HCT116 (cell line): ENCODE data around the gene PCDHGB2. TPM values are rescaled to one million over a fixed set of nuclear protein-coding genes. Genes with fewer than 3 reads are reported as not detected.

Experiments used
- ATAC-seq: fragments of 200-7000 bp; cut with Tn5 transposase; 2 replicates; pipeline ENCODE4 v1.9.1; 2020; ENCODE audit warnings: mild to moderate bottlenecking, moderate library complexity
- BruUV-seq: library from RNA; stranded (reverse); fragments of 400-500 nt; replicated peaks from 2 replicates; lab custom pipeline; 2021; lab: Mats Ljungman, UMichigan
- CTCF ChIA-PET: fragments of 300-600 bp; sonication (Branson Sonifier 250); formaldehyde crosslinking; loops from one replicate; lab custom pipeline; 2021; ENCODE audit warnings: antibody characterized with exemption; lab: Charles Lee
- POLR2A ChIA-PET: fragments of 300-600, 350-600 bp; sonication (Branson Sonifier 250); formaldehyde crosslinking; loops from one replicate; lab custom pipeline; 2021; ENCODE audit warnings: antibody characterized with exemption; lab: Charles Lee
- RAD21 ChIA-PET, 2 experiments: fragments of 300-600 bp; sonication (Branson Sonifier 250); formaldehyde crosslinking; loops; one replicate each; lab custom pipeline; 2023; ENCODE audit warnings: low total read pairs in 2 of 2; ENCODE audit not compliant: uncharacterized antibody in 2 of 2, unreplicated experiment in 2 of 2, low non-redundant PET in 1 of 2; lab: Charles Lee
- DNase-seq: peaks from one replicate; pipeline ENCODE4 v3.0.0-alpha.2; 2010; ENCODE audit warnings: low read depth, low spot score
- H2AFZ ChIP-seq: fragments of 200-600 bp; shearing (Covaris generic), sonication (generic); 2 replicates; pipeline ENCODE4 v1.6.1; 2017; ENCODE audit warnings: low read depth, mixed run types, mixed read lengths, antibody characterized with exemption, low read length; ENCODE audit not compliant: poor library complexity, severe bottlenecking
- H3K27ac ChIP-seq: 2 replicates; pipeline ENCODE4 v1.5.1; 2012; ENCODE audit warnings: low read depth, low read length
- H3K27me3 ChIP-seq: fragments of 200-600 bp; sonication (generic); 2 replicates; pipeline ENCODE4 v1.6.1; 2016; ENCODE audit warnings: mixed run types, low read length, mixed read lengths; ENCODE audit not compliant: insufficient read depth
- H3K36me3 ChIP-seq, 2 experiments: fragments of 200-500 bp in 1 of 2; fragments of 200-600 bp in 1 of 2; sonication (Bioruptor generic) in 1 of 2; sonication (generic) in 1 of 2; 2 replicates each; pipeline versions ENCODE4 v1.5.1 to v1.6.1; 2014 to 2016; ENCODE audit warnings: low read length in 2 of 2, inconsistent platforms in 1 of 2, mixed read lengths in 1 of 2, mixed run types in 1 of 2; ENCODE audit not compliant: insufficient read depth in 2 of 2, control insufficient read depth in 1 of 2
- H3K4me1 ChIP-seq, 2 experiments: fragments of 200-600 bp in 1 of 2; sonication (generic) in 1 of 2; 2 replicates each; pipeline versions ENCODE4 v1.5.1 to v1.6.1; 2012 to 2017; ENCODE audit warnings: low read length in 2 of 2, inconsistent platforms in 1 of 2, mild to moderate bottlenecking in 1 of 2, mixed read lengths in 1 of 2, mixed run types in 1 of 2, moderate library complexity in 1 of 2; ENCODE audit not compliant: insufficient read depth in 2 of 2, control insufficient read depth in 1 of 2
- H3K4me2 ChIP-seq: fragments of 200-600 bp; sonication (generic); 2 replicates; pipeline ENCODE4 v1.6.1; 2017; ENCODE audit warnings: mixed run types, low read length, mixed read lengths
- H3K4me3 ChIP-seq, 2 experiments: fragments of 200-600 bp in 1 of 2; sonication (generic) in 1 of 2; replicated peaks in 1 of 2; 2 replicates each; pipeline ENCODE4 v1.5.1; 2011 to 2016; ENCODE audit warnings: low read length in 2 of 2, control low read depth in 1 of 2, low read depth in 1 of 2, mild to moderate bottlenecking in 1 of 2, mixed read lengths in 1 of 2, mixed run types in 1 of 2
- H3K79me2 ChIP-seq: fragments of 200-600 bp; sonication (generic); 2 replicates; pipeline ENCODE4 v1.6.1; 2017; ENCODE audit warnings: mild to moderate bottlenecking, mixed run types, low read length, moderate library complexity, mixed read lengths; ENCODE audit not compliant: insufficient read depth
- H3K9ac ChIP-seq: fragments of 200-600 bp; sonication (generic); 2 replicates; pipeline ENCODE4 v1.6.1; 2016; ENCODE audit warnings: low read length, mixed read lengths
- H3K9me2 ChIP-seq: fragments of 200-600 bp; sonication (generic), shearing (Covaris generic); 2 replicates; pipeline ENCODE4 v1.6.1; 2017; ENCODE audit warnings: mixed run types, mild to moderate bottlenecking, moderate library complexity; ENCODE audit not compliant: insufficient read depth
- H3K9me3 ChIP-seq, 2 experiments: fragments of 200-500 bp in 1 of 2; fragments of 200-600 bp in 1 of 2; sonication (Bioruptor generic) in 1 of 2; sonication (generic) in 1 of 2; 2 replicates each; pipeline ENCODE4 v1.6.1; 2014 to 2017; ENCODE audit warnings: low read length in 2 of 2, mixed read lengths in 2 of 2, inconsistent platforms in 1 of 2, low read depth in 1 of 2, mild to moderate bottlenecking in 1 of 2, mixed run types in 1 of 2, moderate library complexity in 1 of 2; ENCODE audit not compliant: control insufficient read depth in 1 of 2, insufficient read depth in 1 of 2
- H4K20me1 ChIP-seq: fragments of 200-600 bp; sonication (generic), shearing (Covaris generic); 2 replicates; pipeline ENCODE4 v1.6.1; 2017; ENCODE audit warnings: mixed run types, mild to moderate bottlenecking, moderate library complexity; ENCODE audit not compliant: insufficient read depth
- CBX3 ChIP-seq: IDR thresholded peaks from 2 replicates; pipeline ENCODE4 v1.6.1; 2012; ENCODE audit warnings: low read depth
- CEBPB ChIP-seq: IDR thresholded peaks from 2 replicates; pipeline ENCODE4 v1.6.1; 2012; ENCODE audit warnings: low read depth
- ELF1 ChIP-seq: IDR thresholded peaks from 2 replicates; pipeline ENCODE4 v1.6.1; 2012; ENCODE audit warnings: low read depth, borderline replicate concordance
- EZH2 ChIP-seq: fragments of 200-600 bp; sonication (generic); IDR thresholded peaks from 2 replicates; pipeline ENCODE4 v1.6.1; 2017; ENCODE audit warnings: antibody characterized with exemption, mixed run types
- EZH2phosphoT487 ChIP-seq: fragments of 200-600 bp; IDR thresholded peaks from 2 replicates; pipeline ENCODE4 v1.6.1; 2018; ENCODE audit warnings: antibody characterized with exemption, borderline replicate concordance
- FOSL1 ChIP-seq: IDR thresholded peaks from 2 replicates; pipeline ENCODE4 v1.6.1; 2012; ENCODE audit warnings: low read depth
- JUND ChIP-seq: IDR thresholded peaks from 2 replicates; pipeline ENCODE4 v1.6.1; 2012
- POLR2AphosphoS5 ChIP-seq: IDR thresholded peaks from 2 replicates; pipeline ENCODE4 v1.6.1; 2011; ENCODE audit warnings: mild to moderate bottlenecking, low read depth, low read length, moderate library complexity
- RAD21 ChIP-seq: IDR thresholded peaks from 2 replicates; pipeline ENCODE4 v1.6.1; 2012; ENCODE audit warnings: low read depth, mild to moderate bottlenecking
- REST ChIP-seq: IDR thresholded peaks from 2 replicates; pipeline ENCODE4 v1.6.1; 2012; ENCODE audit warnings: low read depth
- SRF ChIP-seq: IDR thresholded peaks from 2 replicates; pipeline ENCODE4 v1.6.1; 2012; ENCODE audit warnings: low read depth
- TCF7L2 ChIP-seq: IDR thresholded peaks from 2 replicates; pipeline ENCODE4 v1.7.0; 2011; ENCODE audit warnings: borderline replicate concordance, inconsistent platforms; ENCODE audit not compliant: insufficient read depth, insufficient read length; ENCODE audit errors: extremely low read depth
- ZBTB33 ChIP-seq: IDR thresholded peaks from 2 replicates; pipeline ENCODE4 v1.6.1; 2011; ENCODE audit warnings: mild to moderate bottlenecking, low read length, moderate library complexity; ENCODE audit not compliant: insufficient replicate concordance; ENCODE audit errors: extremely low read depth
- ZFX ChIP-seq: fragments of 450-650 bp; IDR thresholded peaks from 2 replicates; pipeline ENCODE4 v1.6.1; 2017
- intact Hi-C: fragments of 100-400 bp; cut with micrococcal nuclease; formaldehyde crosslinking; loops from 2 replicates; pipeline ENCODE4 v1.10.0; 2022
- total RNA-seq: library from RNA; stranded (reverse); gene quantifications from one replicate; pipeline ENCODE4 v1.2.1, GENCODE V29; 2021; ENCODE audit not compliant: unreplicated experiment

PCDHGB2 gene
- total RNA-seq, 1 experiment from 2014 or later = 0.34 TPM

GRCh38 chr5:141356133-141356532 is 3.7 kb upstream of the PCDHGB2 start:
- Histone ChIP-seq H3K9me3 (no peaks in the 10 kb centered on the region; a peak in 2 of 4 replicates), H3K27ac (no peak overlapping the region), H2AFZ (no peak overlapping the region), H4K20me1 (no peaks in the 10 kb centered on the region), H3K9ac (no peak overlapping the region), H3K9me2 (no peaks in the 10 kb centered on the region), H3K79me2 (no peaks in the 10 kb centered on the region), H3K4me1 (no peaks in the 10 kb centered on the region), H3K4me2 (no peak overlapping the region), H3K36me3 (no peaks in the 10 kb centered on the region), H3K4me3 (no peak overlapping the region), H3K27me3 (no peaks in the 10 kb centered on the region)
- intact Hi-C loops = no loop called here
- no peak for DNase-seq
- no TSS peak for BruUV-seq
- ChIA-PET POLR2A (no interaction called here), CTCF (no interaction called here), RAD21 (no interaction called here)
- ATAC-seq = no peak
- TF ChIP-seq CEBPB = no peak
- TF ChIP-seq TCF7L2 = no peak
- no peak for TF ChIP-seq SRF
- TF ChIP-seq ZFX = no peak
- TF ChIP-seq EZH2 = no peak
- no peak for TF ChIP-seq ZBTB33
- TF ChIP-seq RAD21 = no peak

DNA sequence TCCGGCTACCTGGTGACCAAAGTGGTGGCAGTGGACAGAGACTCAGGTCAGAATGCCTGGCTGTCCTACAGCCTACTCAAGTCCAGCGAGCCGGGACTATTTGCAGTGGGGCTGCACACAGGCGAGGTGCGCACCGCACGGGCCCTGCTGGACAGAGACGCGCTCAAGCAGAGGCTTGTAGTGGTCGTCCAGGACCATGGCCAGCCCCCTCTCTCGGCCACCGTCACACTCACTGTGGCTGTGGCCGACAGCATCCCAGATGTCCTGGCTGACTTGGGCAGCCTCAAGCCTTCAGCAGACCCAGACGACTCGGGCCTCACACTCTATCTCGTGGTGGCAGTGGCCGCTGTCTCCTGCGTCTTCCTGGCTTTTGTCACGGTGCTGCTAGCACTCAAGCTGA is 2.8 kb upstream of the PCDHGB2 start:
- no peaks in the 10 kb centered on the region for H3K9me2 ChIP-seq
- no peaks in the 10 kb centered on the region for H4K20me1 ChIP-seq
- no peak overlapping the region for H3K9ac ChIP-seq
- no peaks in the 10 kb centered on the region for H3K79me2 ChIP-seq
- H3K4me1 ChIP-seq = no peaks in the 10 kb centered on the region
- no TSS peak for BruUV-seq
- no peaks in the 10 kb centered on the region for H3K36me3 ChIP-seq
- ChIA-PET POLR2A (no interaction called here), RAD21 (no interaction called here), CTCF (interaction anchor here (0.5 kb wide), 1 partner anchor 134 kb away, joined by 3 read pairs; the partner anchor contains the start of gene PCDHB14)
- ATAC-seq (no peak), DNase-seq (no peak)
- H3K4me2 ChIP-seq = no peak overlapping the region
- no peak overlapping the region for H3K27ac ChIP-seq
- no peak overlapping the region for H3K4me3 ChIP-seq
- intact Hi-C loops = no loop called here
- no peak overlapping the region for H2AFZ ChIP-seq
- no peaks in the 10 kb centered on the region; a peak in 2 of 4 replicates for H3K9me3 ChIP-seq
- H3K27me3 ChIP-seq = no peaks in the 10 kb centered on the region
- no peak for TF ChIP-seq JUND
- no peak for TF ChIP-seq CBX3
- TF ChIP-seq RAD21 = no peak
- no peak for TF ChIP-seq CEBPB
- no peak for TF ChIP-seq EZH2phosphoT487
- no peak for TF ChIP-seq ZFX
- no peak for TF ChIP-seq POLR2AphosphoS5
- no peak for TF ChIP-seq FOSL1
- TF ChIP-seq ELF1 = no peak
- TF ChIP-seq REST = no peak
